NCI-H82 (cell line): ENCODE measurements around the gene TRAF3.

ENCODE experiments used
- DNase-seq: peaks from one replicate; lab custom pipeline; 2025; lab: John Stamatoyannopoulos, UW

The TRAF3 gene

DNA sequence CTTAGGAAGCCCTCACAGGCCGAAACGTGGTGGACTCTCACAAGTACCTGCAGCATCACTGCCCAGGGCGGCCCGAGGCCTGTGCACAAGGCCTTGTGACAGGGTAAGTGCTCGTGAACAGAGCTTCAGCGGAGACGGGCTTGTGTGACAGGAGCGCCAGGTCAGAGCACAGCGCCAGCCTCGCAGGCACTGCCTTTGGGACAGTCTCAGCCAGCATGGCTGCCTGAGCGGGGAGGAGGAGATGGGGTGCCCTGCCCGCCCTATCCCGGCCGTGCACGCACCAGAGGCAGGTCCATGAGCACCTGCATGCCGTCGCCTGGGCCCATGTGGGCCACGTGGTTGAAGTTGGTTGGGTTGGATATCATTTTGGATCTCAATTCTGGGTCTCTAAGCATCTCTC, 162.1 kb downstream of the TRAF3 start:
- DNase-seq, result no peak

DNA sequence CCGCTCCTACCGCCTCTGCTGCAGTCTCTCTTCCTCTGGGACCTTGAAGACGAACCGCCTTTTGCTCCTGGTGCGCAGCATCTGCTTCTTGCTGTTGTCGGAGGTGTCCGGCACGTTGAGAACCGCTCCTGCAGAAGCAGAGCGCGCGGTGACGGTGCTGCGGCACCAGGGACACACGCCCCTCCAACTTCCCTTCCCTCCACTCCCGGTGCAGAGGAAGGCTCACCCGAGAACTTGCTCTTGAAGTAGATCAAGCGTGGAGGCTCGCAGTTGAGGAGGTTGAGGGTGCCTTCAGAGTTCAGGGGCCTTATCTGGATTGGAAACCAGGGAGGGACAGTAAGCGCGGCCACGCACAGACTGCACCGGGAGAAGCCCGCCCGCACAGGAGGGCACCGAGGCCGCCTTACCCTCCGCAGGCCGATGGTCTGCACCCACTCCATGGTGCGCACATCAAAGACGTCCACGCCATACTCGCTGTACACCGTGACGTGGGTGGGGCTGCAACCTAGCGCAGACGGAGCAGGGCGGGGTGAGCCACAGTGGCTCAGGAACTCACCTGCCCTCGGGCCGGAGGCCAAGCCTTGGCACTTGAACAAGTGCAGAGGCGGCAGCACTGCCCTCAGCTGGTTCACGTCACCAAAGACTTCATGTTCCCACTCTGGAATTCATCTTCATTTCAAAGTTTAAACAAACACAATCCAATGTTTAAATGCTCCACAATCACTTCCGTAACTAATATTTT, 162.7 kb downstream of the TRAF3 start:
- no peak for DNase-seq

DNA sequence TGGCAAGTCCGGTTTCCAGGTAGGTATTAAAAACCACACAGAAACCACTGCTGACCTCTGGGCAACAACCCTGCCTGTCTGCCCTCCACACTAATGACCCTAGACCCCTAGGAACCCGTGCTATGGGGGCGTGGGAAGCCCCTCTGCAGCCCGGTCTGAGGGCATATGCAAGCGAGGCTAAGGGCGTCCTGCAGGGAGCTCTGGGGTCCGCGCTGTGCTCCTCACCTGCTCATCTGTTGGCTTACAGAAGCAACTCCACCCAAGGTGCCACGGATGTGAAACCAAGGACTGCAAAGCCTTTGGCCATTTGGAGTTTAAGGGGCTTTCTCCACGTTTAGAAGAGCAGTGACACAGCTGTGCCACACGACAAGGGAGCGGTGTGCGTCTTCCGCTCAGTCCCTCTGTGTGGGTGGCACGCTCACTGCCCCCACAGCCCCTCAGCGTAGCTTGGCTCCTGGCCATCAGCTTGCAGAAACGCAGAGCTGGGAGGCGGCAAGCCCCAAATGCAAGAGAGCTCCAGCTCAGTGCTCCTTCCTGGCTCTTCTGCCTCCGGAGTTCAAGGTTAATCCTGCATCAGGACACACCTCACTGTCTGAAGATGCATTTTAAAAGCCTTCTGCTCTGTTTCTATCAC, 163.6 kb downstream of the TRAF3 start:
- no peak for DNase-seq

DNA sequence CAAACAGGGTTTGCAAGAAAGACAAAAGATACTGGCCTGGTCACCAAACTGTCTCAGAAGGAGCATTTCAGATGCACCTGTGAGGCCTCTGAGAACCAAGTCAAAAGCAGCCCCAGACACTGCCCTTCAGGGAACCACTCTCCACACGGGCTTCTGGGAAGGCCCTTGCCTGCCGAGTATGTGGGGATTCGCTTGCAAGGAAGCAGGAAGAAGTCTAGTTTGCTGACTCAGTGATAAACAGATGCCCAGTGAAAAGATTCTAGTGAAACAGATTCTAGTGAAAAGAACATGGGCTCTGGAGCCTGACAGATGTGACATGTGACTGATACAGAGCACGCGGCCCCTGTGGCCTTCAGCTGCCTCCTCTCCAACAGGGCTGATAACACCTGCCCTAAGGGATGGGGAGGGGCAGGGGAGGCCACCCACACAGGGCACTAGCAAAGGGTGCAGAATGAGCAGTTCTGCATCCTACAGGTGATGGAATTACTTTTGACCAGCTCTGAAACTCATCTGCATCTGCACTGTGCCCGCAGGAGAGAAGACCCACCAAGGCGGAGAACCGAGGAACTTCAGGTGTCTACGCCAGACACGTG, 164.3 kb downstream of the TRAF3 start:
- no peak for DNase-seq

DNA sequence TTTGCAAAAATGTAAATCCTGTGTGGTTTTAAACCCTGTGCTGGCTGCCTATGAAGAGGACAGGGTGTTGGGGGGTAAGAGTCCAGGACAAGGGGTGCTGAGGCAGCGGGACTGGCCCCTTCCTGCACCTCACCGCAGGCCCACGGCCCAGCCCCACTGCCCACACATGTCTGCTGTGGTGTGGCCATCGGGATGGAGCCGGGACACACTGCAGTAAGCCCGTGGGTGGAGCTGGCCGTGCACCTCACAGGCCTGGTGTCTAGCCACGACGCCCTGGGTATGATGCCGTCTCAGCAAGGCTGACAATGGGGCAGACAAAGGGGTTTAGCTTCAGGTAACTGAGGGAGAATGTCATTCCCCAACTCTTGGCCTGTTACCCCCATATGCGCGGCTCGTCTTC, 164.8 kb downstream of the TRAF3 start:
- no peak for DNase-seq

DNA sequence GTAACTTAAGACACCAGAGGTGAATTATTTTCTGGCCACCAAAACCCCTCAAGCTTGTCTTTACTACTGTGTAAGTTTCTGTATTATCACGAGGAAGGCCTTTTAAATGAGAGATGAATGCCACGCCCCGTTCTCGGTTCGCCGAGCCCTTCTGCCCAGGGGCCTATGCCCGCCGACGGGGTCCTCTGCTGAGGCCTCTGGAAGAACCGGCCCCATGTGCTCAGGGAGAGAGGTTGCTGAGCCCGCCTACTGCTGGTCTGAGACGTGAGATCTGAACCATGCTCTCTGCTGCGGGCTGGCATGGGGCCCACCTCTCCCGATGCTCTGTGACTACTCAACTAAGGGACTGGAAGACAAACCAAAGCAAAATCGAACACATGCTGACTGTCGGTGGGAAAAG, 166.2 kb downstream of the TRAF3 start:
- DNase-seq, result no peak

DNA sequence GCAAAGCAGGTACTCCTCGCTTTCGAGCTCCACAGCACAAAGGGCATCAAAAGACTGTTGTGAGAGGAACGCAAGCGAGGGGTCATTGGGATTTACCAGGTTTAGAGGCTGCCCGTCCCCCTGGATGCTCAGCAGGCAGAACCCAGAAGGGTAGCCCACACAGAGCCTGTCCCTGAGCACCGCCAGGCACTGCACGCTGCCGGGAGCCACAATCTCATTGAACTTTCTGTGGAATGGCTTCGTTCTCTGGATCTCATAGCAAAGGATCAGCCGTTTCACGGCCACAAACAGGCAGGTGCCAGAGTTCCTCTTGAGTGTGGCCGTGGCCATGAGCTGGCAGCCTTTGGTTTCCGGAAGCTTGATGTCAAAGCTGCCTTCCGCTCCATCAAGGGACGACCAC, 166.7 kb downstream of the TRAF3 start:
- no peak for DNase-seq

DNA sequence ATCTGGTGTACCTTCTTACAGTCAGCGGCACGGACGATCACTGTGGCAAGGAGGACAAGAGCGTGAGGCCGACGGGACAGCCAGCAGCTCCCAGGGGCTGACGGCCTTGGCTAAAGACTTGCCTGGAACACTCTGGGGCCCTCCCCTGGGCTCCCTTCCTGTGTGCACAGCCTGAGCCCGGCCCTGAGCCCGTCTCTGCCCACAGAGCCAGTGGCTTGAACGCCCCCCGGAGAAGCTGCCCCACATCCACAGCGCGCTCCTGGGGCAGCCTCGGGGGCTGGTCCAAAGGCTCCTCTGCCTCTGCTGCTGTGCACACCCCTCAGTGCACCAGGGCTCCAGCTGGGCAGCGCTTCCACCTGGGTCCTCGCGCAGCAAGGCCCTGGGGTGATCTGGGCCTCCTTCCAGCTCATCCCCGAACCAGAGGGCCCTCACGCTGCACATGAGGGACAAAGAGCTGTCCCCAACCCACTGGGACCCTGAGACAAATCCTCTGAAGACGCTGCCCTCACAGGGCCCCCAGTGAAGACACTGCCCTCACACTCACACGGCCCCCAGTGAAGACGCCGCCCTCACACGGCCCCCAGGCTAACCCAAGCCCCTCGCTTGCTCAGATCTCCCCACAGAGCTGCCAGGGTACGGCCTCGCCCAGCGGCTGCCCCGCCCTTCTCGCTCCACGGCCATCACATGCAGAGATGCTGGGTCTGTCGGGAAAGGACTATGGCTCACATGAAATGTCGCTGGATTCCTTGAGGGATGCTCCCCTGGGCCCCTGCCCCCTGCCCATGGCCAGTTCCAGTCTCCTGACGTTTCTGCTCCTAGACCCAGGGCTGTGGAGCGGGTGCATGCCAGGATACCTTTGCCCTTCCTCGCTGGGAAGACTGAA, 167.4 kb downstream of the TRAF3 start:
- DNase-seq, result no peak

DNA sequence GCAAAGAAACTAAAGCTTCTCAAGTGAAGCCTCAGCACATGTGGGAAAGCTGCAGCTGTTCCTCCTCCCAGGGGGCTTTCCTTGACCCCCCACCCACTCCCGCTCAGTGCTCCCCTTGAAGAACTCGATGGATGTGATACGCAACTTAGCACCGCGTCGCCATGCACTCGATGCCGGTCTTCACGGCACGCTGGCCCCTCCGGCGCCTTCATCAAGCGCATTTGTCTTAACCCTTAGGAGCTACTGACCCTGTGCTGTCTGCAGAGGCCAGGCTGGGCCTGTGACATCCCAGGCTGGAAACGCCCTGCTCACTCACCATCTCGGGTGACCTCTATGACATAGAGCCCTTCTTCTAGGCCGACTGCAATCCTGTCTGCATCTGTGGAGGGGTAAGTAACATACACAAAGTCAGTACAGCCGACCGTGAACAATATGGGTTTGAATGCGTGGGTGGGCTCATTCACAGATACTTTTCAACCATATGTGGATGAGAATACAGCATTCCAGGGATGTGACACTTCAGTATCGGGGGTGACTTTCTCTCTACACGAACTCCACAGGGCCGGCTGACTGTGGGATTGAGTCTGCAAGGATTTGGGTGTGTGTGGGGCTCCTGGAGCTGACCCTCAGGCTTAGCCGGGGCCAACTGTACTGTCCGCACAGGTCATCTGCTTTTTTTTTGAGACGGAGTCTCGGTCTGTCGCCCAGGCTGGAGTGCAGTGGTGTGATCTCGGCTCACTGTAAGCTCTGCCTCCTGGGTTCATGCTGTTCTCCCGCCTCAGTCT, 168.3 kb downstream of the TRAF3 start:
- DNase-seq, result no peak

DNA sequence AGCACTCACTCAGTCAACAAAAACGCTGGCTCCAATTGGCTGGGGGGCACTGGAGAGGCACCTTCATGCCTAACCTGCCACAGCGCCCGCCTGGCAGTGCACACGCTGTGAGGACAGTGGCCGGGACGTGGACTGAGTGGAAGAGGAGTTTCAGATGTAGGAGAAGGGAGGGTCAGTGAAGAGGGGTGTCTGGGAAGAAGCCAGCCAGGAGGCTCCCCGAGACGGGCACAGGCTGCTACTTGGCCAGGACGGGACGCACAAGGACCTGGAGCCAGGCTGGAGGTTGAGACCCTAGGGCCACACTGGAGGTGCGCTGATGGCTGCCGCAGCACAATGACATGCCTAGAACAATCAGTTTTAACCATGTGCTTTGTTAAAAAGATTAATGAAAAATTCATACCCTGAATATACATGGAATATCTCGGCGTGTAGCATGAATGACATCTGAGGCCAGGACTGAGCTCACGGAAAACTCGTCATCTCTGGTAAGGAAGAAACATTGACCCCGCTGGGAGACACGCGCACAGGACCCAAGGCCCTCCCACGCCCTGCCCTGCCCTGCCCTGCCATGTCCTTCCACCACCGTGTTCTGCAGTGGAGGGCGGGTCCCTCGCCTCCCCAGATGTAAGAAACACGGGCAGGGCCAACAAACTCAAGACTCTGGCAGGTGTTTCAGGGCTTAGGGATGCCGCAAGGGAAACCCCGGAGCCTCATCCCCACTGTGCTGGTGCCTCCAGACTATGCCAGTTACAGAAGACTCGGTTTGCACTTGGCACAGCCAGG, 170.3 kb downstream of the TRAF3 start:
- DNase-seq, result no peak

DNA sequence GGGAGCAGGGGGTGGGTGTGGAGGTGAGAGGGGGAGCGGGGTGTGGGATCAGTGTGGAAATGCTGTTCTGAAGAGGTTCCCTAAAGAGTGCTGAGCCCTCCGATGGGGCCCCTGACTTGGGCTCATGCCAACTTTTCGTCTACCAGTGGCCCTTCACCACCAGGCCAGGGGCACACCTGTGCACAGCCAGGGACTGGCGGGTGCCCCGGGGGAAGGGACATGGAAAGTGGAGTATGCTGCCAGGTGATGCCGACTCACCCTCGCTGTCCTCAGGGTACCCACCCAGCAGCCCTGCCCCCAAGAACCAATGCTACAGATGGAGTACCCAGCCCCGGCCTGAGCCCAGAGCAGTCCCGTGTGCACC, 171.4 kb downstream of the TRAF3 start:
- no peak for DNase-seq

DNA sequence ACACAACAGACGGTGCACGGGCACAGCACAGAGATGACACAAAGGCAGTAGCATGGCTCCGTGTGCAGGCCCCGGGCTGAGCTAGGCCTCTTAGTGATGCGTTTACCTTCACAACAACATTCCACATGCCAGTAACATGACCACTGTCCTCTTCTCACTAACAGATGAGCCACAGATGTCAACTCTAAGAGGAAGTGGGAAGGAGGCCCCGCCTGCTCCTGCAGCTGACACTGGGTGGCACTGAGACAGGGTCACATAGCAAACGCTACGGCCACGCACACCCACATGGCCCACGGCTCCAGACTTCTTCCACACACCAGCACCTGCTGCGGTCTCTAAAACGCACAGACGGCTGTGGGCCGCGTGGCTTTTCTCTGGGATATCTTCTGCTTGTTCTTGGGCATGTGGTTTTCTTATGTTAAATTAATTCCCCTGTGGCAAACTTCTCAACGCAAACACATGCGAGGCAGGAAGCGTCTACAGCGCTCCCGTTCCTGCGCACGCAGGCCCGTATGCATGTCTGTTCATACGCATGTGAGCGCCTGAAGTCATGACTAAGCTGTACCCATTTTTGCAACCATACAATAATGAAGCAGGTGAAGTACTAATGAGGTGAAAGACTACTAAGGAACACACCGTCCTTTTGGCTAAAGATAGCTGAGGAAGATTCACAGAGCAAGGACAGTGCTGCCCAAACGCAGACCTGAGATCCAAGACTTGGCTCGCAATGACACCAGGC, 172.0 kb downstream of the TRAF3 start:
- DNase-seq, result no peak

DNA sequence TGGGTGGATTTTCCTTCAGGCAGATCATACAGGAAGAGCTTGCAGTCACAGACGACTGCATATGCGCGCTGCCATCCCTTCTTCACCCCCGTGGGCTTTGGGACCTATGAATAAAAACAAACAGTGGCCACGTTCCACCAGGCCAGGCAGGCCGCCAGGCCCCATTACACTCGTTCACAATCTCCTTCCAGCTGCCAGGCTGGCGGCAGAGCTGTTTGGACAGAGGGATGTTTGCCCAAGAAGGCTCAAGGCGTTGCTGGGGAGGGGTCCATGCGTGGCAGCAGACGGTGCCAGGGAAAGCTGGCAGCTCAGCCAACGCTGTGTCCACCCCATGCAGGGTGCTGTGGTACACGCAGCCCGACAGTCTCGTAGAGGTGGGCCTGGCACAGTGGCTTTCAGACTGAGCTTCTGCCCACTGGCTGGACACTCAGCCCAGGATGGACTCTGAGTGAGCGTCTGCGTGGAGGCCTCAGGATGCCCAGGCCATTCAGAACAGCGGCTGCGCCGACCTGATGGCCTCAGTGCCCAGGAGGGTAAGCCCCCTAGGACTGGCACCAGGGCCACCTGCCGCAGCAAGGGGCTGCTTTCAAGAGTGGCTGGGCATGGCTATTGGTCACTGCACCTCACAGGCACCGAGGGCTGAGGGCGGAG, 172.7 kb downstream of the TRAF3 start:
- no peak for DNase-seq

DNA sequence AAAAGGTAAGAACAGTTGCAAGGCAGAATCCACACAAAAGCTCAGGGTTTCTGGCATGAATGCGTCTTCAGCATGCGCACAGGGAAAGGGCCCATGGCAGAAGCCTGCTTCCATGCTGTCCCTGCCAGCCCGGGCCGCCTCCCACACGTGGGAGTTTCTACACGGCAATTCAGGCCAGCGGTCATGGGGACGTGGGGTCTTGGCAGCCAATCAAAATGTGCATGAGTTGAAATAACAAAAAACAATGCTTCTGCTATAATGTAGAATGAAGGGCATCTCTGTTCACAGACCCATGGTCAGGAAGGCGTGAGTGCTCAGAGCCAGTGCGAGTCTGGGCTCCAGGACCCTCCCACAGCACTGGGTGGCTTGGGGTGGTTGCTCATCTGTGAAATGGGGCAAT, 173.8 kb downstream of the TRAF3 start:
- DNase-seq, result no peak

DNA sequence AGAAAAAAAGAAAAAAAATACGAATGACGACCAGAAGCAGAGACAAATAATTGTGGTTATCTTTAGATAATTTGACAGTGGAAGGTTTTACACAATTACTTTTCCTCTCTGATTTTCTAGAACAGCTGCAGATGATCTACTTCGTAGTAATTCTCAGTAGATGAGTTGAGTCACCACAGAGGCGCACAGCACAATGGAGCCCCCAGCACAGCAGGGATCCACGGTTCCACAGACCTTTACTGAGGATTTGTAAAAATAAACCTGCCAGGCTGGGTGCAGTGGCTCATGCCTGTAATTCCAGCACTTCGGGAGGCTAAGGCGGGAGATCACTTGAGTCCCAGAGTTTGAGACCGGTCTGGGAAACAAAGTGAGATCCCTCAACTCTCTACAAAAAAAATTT, 174.6 kb downstream of the TRAF3 start:
- no peak for DNase-seq

DNA sequence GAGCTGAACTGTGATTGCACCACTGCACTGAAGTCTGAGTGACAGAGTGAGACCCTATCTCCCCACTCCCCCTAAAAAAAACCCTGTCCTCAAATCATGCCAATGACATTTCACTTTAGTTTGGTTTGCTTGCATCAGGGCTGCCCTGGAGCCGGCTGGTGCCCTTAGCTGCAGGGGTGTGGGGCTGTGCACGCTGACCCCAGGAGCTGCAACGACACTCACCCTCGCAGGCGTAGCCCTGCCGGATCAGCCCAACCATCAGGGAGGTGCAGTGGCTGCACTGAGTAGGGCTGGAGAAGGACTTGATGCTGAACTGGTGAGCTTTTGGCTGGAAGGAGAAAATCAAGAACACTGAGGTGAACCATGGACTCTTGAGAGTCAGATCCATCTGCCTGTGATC, 175.0 kb downstream of the TRAF3 start:
- DNase-seq, result no peak

DNA sequence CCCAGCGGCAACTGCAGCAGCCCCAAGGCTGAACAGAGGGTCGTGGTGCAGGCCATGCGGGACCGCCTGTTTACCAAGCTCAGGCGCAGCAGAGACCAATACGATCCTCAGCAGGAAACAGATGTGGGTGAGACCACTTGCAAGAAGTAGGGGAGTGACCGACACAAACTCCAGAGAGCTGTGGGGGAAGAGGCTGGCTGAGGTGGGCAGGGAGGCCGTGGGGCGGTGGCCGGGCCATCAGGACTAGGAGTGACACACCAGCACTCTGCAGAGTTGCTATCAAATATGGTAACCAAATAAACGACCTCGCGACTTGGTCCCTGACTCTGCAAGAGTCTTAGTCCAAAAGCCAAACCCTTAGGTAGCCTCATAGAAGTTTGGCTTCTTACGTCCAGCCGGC, 175.9 kb downstream of the TRAF3 start:
- no peak for DNase-seq

DNA sequence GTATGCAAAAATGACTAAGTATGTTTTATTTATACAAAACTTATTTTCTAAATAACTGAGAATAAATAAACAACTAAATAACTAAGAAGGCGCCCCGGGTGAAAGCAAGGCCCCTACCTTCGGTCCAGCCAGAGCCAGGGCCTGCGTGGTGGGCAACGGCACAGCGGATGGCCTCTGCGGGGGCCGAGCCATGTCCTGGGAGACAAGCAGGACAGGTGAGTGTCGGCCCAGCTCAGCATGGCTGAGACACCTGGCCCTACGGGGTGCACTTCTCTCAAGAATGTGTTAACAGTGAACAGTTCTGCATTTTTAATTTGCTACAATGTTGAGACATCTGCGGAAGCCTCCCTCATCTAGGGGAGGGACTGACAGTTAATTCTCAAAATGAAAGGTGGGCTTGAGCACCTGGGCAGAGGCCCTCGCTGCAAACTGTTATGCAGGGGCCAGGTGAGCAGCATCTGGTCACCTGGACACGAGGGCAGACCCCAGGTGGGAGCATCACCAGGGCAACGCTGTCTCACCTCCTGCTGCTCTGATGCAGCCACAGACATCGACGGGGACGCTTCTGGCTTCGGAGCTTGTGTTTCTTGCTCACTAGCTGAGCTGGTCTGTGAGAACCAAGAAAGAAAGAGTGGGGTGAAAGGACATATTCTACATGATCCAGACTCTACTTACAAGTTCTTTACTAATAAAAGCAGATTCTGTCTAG, 177.0 kb downstream of the TRAF3 start:
- DNase-seq, result no peak
